DMS 273 treated with DMSO at 0.1 percent for 48 hours (cell line): ENCODE results near the gene DUOX1.
"Not testable (repeated sequence)": the region's sequence is repeated elsewhere in the genome, so short reads cannot be mapped to it uniquely, and the experiment has no call there.

Source experiments
- DNase-seq: peaks from one replicate; lab custom pipeline; 2025; lab: John Stamatoyannopoulos, UW

Gene DUOX1

GRCh38 chr15:45121706-45122417 lies 7.9 kb upstream of the DUOX1 start:
- DNase-seq: no peak

DNA sequence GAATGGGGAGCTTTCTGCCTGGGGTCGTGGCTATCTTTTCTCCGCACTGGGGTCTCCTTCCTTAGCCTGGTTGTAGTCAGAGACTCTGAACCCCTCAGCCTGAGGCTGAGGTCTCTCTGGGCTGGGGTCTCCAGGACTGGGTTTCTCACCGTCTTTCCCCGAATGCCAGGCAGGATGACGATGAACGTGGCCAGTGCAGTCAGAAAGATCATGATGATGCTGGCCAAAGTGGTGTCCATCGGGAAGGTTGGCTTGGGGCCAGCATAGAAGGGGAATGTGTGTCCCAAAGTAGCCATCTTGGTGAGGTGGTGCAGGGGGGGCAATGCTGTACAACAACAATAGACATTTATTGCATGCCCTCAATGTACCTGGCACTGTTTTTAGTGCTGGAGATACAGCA lies 7.1 kb upstream of the DUOX1 start:
- DNase-seq: no peak

DNA sequence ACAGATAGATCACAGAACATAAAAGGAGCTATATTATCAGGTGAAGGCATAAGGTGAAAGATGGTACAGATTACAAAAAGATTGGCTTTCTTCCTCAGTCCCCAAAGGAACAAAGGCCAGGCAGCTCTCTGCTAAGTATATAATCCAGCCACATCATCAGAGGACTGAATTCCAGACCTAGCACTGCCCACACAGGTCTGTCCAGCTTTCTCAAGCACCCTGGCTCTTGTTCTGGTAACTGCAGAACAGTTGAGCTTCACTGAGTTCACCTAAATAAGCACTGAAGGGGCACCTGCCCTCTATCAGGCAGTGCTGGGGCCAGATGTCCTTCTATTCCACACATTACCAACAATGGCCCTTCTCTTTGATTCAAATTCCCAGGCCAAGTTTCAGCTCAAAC lies 6.4 kb upstream of the DUOX1 start:
- no peak for DNase-seq

GRCh38 chr15:45126535-45127158 lies 3.1 kb upstream of the DUOX1 start:
- DNase-seq: no peak

GRCh38 chr15:45128971-45129639 lies 689 bp upstream of the DUOX1 start:
- DNase-seq: no peak

- DNase-seq: no peak
Observed at GRCh38 chr15:45130291-45131000, 652 bp downstream of the DUOX1 start.

DNA sequence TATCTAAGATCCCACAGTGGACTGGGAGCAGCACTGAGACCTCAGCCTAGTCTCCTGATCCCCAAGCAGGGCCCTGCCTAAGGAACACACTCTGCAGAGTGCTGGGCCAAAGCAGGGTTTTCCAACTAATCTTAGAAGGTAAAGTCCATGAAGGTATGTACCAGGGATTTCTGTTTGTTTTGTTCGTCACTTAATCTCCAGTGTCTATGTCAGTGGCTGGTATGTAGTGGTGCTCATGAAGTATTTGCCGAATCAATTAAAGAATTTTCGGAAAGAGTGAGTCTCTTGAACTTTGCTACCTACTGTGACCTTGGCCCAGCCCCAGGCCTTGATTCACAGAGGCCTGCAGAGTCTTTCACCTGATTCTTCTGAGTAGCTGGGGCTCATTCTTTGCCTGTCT lies 1.7 kb downstream of the DUOX1 start:
- no peak for DNase-seq

DNA sequence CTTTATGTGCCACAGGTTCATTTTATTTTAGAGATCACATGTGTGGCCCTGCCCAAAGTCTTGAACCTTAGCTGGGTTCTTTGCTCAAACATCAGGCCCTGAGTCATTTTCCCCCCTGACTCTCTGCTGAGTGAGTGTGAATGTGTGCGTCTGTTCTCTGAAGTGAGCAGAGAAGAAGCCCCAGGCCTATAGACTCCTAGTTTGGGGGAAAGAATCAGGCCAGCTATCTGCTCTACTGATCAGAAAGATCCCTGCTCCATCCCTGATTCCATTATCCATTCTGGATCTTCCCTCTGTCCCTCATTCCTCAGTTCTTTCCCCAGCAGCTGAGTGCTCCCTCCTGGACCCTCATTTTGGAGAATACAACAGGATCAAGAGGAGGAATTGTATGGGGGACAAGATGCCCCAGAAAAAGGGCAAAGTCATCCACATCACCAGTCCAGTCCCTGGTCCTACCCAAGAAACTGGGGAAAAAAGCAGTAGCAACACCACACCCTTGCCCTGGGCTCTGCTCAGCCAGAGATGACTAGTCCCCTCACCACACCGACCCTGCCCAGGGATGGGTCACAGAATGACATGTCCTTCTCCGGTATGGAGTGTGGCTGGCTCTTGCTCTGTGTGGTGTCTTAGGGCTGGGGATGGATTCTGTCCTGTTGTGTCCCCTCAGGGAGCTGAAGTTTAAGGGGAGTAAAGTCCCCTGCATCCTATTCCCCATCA lies 3.2 kb downstream of the DUOX1 start:
- no peak for DNase-seq

- DNase-seq: no peak
Observed at GRCh38 chr15:45133561-45133920, 3.7 kb downstream of the DUOX1 start.

- DNase-seq: no peak
Observed at GRCh38 chr15:45134046-45134445, 4.3 kb downstream of the DUOX1 start.

DNA sequence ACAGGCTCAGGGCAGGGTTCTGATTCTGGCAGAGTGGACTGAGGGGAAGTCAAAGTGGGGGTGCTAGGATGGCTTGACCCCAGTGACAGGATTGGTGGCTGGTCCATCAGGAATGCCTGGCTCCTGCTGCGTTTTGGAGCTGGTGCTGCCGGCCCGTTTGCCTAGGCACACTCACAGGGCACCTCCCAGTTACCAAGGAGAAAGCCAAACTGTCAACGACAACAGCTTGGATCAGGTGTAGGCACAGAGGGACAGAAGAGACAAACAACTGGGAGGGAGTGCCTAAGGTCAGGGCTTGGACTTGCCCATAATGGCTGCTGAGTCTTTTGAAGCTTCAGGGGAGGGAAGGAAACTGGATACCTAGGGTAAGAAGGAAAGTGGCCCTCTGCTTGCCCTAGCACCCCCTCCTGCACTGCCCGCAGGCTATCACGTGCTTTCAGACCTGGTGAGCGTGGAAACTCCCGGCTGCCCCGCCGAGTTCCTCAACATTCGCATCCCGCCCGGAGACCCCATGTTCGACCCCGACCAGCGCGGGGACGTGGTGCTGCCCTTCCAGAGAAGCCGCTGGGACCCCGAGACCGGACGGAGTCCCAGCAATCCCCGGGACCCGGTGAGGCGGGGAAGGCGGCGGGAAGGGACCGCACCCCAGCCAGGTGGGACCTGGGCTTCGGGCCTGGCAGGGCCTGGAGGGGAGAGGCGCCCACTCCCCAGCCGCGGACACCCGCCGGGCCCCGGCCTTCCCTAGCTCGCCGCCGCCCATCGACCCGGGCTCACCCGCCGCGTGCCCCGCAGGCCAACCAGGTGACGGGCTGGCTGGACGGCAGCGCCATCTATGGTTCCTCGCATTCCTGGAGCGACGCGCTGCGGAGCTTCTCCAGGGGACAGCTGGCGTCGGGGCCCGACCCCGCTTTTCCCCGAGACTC lies 5.1 kb downstream of the DUOX1 start:
- no peak for DNase-seq

DNA sequence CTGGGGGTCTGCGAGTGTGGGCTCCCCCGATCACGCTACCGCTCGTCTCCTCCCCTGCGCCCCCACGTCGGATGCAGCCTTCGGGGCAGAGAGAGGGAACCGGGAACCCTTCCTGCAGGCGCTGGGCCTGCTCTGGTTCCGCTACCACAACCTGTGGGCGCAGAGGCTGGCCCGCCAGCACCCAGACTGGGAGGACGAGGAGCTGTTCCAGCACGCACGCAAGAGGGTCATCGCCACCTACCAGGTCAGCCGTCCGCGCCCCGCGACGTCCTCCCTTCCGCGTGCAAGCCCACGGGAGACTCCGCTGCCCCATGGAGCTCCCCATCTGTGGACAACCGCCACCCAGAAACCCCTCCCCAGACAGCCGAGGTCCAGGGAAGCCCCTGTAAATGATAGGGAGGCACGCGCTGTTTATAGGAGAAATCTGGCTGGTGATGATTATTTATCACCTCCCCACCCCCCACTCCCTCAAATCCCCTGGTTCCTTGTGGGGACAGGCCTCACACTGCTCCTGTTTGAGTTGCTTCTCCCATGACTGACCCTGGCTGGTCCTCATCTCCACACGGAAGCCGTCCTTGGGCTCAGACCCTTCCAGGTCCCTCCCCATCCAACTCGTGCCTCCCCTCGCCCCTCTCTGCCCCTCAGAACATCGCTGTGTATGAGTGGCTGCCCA lies 6.0 kb downstream of the DUOX1 start:
- DNase-seq: not testable (repeated sequence)

- DNase-seq: no peak
Observed at GRCh38 chr15:45136378-45136764, 6.6 kb downstream of the DUOX1 start.

DNA sequence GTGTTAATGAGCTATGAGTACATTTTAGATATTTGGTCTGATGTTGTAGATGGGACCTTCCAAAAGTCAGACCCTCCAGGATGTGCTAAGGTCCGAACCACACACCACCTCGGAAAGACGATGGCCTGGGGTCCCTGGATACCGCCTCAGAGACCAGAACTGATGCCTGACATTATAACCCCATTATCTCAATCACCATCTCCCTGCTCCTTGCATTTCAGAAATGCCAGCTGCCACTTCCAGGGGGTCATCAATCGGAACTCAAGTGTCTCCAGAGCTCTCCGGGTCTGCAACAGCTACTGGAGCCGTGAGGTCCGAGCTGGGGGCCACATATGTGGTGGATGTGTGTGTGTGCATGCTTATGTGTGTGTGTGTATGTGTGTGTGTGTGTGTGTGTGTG lies 7.9 kb downstream of the DUOX1 start:
- no peak for DNase-seq

DNA sequence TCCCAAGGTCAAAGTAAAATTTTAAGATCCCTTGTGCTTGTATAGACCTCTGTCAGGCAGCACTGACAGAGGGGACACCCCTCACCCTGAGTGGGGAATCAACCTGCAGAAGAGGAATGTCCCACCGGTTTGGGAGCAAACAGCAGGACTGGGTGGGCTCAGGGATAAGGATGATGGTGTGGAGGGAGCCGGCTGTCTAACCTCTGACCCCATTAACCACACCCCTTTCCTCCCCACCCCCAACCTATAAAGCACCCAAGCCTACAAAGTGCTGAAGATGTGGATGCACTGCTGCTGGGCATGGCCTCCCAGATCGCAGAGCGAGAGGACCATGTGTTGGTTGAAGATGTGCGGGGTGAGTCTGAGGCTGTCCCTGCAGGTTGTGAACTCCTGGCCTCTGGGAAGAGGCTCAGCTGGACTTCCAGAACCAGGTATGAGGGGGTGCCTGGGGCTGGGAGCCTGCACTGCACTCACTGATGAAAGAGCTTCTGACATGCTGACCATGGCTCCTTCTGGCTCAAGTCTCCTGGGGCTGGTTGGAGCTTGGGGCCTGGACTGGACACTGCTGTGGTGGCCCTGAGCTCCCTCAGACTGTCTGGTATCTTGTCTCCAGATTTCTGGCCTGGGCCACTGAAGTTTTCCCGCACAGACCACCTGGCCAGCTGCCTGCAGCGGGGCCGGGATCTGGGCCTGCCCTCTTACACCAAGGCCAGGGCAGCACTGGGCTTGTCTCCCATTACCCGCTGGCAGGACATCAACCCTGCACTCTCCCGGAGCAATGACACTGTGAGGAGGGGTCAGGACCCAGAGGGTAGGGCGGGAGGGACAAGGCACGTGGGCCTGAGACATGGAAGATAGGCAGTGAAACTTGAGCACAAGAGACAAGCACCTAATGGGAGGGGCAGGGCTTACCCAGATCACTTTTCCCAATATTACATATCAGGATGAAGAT lies 9.3 kb downstream of the DUOX1 start:
- no peak for DNase-seq

DNA sequence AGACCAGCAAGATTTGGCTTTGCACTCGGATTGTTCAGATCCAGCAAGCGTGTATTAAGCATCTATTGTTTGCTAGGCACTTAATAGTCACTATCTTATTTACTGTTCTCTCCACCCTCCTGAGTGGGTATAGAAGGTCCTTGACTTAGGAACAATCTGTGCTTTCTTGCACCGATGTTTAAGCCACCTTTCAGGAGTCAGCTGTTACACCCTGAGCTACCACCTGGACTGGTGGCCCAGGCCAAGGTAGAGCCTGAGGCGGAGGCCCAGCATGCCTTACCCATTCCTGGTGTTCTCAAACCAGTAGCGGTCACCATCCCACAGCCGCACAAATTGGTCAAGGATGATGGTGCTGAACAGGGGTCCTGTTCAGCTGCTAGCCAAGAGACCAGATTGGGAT lies 10.0 kb downstream of the DUOX1 start:
- DNase-seq: no peak

- no peak for DNase-seq
Observed at GRCh38 chr15:45140557-45141250, 10.9 kb downstream of the DUOX1 start.

GRCh38 chr15:45141386-45141785 lies 11.6 kb downstream of the DUOX1 start:
- no peak for DNase-seq

GRCh38 chr15:45143056-45143455 lies 13.3 kb downstream of the DUOX1 start:
- no peak for DNase-seq
